Natural killer cell (primary cell): ENCODE data around the gene UBN1. TPM values are rescaled to one million over a fixed set of nuclear protein-coding genes. Genes with fewer than 3 reads are reported as not detected.

Experiments
- ATAC-seq, 3 donors: fragments of 150-1000 bp in 2 of 3; fragments of 200-7000 bp in 1 of 3; cut with Tn5 transposase; 1 replicate in 1 of 3; 2 replicates in 2 of 3; pipeline ENCODE4 v1.10.0; 2021; ENCODE audit warnings: mild to moderate bottlenecking in 2 of 3, moderate library complexity in 2 of 3
- DNase-seq, 2 donors: peaks; one replicate each; pipeline versions ENCODE4 v3.0.0 to v3.0.0-alpha.2; 2013 to 2021; ENCODE audit warnings: mixed read lengths in 1 of 2
- H3K27ac ChIP-seq: one replicate; pipeline ENCODE4 v1.5.1; 2013; ENCODE audit warnings: mild to moderate bottlenecking, low read length
- H3K27me3 ChIP-seq: one replicate; pipeline ENCODE4 v1.6.1; 2013; ENCODE audit warnings: low read length; ENCODE audit not compliant: control insufficient read depth, insufficient read depth
- H3K36me3 ChIP-seq: one replicate; pipeline ENCODE4 v1.6.1; 2013; ENCODE audit warnings: low read length; ENCODE audit not compliant: control insufficient read depth, insufficient read depth
- H3K4me1 ChIP-seq: one replicate; pipeline ENCODE4 v1.6.1; 2013; ENCODE audit warnings: low read length; ENCODE audit not compliant: control insufficient read depth, insufficient read depth
- H3K4me3 ChIP-seq: one replicate; pipeline ENCODE4 v1.5.1; 2013; ENCODE audit warnings: low read length
- H3K9me3 ChIP-seq: one replicate; pipeline ENCODE4 v1.6.1; 2013; ENCODE audit warnings: low read length; ENCODE audit not compliant: control insufficient read depth, insufficient read depth
- H3K27ac Mint-ChIP-seq, 2 donors: one replicate each; pipeline ENCODE4 v1.8.0; 2022; ENCODE audit warnings: mild to moderate bottlenecking in 2 of 2, mixed read lengths in 2 of 2, moderate library complexity in 1 of 2
- H3K27me3 Mint-ChIP-seq, 2 donors: one replicate each; pipeline ENCODE4 v1.8.0; 2022; ENCODE audit warnings: low read depth in 2 of 2, mixed read lengths in 2 of 2
- H3K36me3 Mint-ChIP-seq: one replicate; pipeline ENCODE4 v1.8.0; 2022; ENCODE audit warnings: mixed read lengths
- H3K4me1 Mint-ChIP-seq, 2 donors: one replicate each; pipeline ENCODE4 v1.8.0; 2022; ENCODE audit warnings: mixed read lengths in 2 of 2
- H3K4me3 Mint-ChIP-seq: one replicate; pipeline ENCODE4 v1.8.0; 2022; ENCODE audit warnings: mild to moderate bottlenecking, moderate library complexity, mixed read lengths
- H3K9me3 Mint-ChIP-seq, 2 donors: one replicate each; pipeline ENCODE4 v1.8.0; 2022; ENCODE audit warnings: mixed read lengths in 2 of 2
- CTCF ChIP-seq: fragments of 200-600 bp; IDR thresholded peaks from one replicate; pipeline ENCODE4 v1.8.0; 2022; ENCODE audit warnings: antibody characterized with exemption
- WGBS: methylation state at CpG from one replicate; pipeline ENCODE4 v1.1.7; 2013; ENCODE audit warnings: missing lambda C conversion rate; ENCODE audit not compliant: insufficient coverage; 5-methylcytosine and 5-hydroxymethylcytosine counted together
- intact Hi-C: fragments of 100-400 bp; cut with micrococcal nuclease; formaldehyde crosslinking; loops from one replicate; pipeline ENCODE4 v1.14.2; 2022
- total RNA-seq, 4 donors: library from RNA; stranded (reverse); fragments of 120-200 nt in 1 of 4; gene quantifications; one replicate each; pipeline versions ENCODE4 v1.2.3 to v1.2.4, GENCODE V29; 2013 to 2022

Gene UBN1
- total RNA-seq, 3 donors from 2014 or later (not counting 1 experiment from before 2014, with no cell fraction given): 70.5 to 81.6 (median 79.9) TPM

GRCh38 chr16:4911970-4912386, 64.7 kb downstream of the UBN1 start:
- no peak for TF ChIP-seq CTCF
- H3K4me1 ChIP-seq: no peaks in the 10 kb centered on the region
- no peak overlapping the region for H3K27ac Mint-ChIP-seq
- H3K27me3 Mint-ChIP-seq: no peaks in the 10 kb centered on the region
- no peak overlapping the region for H3K4me3 Mint-ChIP-seq
- no peaks in the 10 kb centered on the region for H3K9me3 ChIP-seq
- H3K36me3 Mint-ChIP-seq: no peaks in the 10 kb centered on the region
- H3K27me3 ChIP-seq: no peaks in the 10 kb centered on the region
- no peaks in the 10 kb centered on the region for H3K36me3 ChIP-seq
- ATAC-seq (no peak), DNase-seq (no peak)
- 75% methylated on average over 6 of the region's 6 CpGs for WGBS
- intact Hi-C loops: no loop called here
- H3K4me1 Mint-ChIP-seq: no peaks in the 10 kb centered on the region
- H3K9me3 Mint-ChIP-seq: no peaks in the 10 kb centered on the region
- no peak overlapping the region for H3K27ac ChIP-seq
- H3K4me3 ChIP-seq: no peak overlapping the region

GRCh38 chr16:4913130-4913773, 66.0 kb downstream of the UBN1 start:
- no peak overlapping the region for H3K27ac ChIP-seq
- WGBS: 81% methylated on average over 6 of the region's 7 CpGs
- no peaks in the 10 kb centered on the region for H3K4me1 Mint-ChIP-seq
- H3K4me3 ChIP-seq: no peak overlapping the region
- no peak overlapping the region for H3K4me3 Mint-ChIP-seq
- no peaks in the 10 kb centered on the region for H3K36me3 ChIP-seq
- H3K27me3 Mint-ChIP-seq: no peaks in the 10 kb centered on the region
- H3K36me3 Mint-ChIP-seq: no peaks in the 10 kb centered on the region
- no peak overlapping the region for H3K27ac Mint-ChIP-seq
- TF ChIP-seq CTCF: no peak
- no peaks in the 10 kb centered on the region for H3K4me1 ChIP-seq
- H3K9me3 Mint-ChIP-seq: no peaks in the 10 kb centered on the region
- intact Hi-C loops: no loop called here
- no peak for DNase-seq
- H3K9me3 ChIP-seq: no peaks in the 10 kb centered on the region
- no peaks in the 10 kb centered on the region for H3K27me3 ChIP-seq
- ATAC-seq: no peak

GRCh38 chr16:4913774-4914525, 66.7 kb downstream of the UBN1 start:
- H3K4me1 ChIP-seq: no peaks in the 10 kb centered on the region
- Mint-ChIP-seq H3K27ac (no peak overlapping the region), H3K27me3 (no peaks in the 10 kb centered on the region), H3K4me3 (no peak overlapping the region), H3K36me3 (no peaks in the 10 kb centered on the region), H3K4me1 (no peaks in the 10 kb centered on the region), H3K9me3 (no peaks in the 10 kb centered on the region)
- H3K27me3 ChIP-seq: no peaks in the 10 kb centered on the region
- 89% methylated on average over 15 of the region's 15 CpGs for WGBS
- H3K9me3 ChIP-seq: no peaks in the 10 kb centered on the region
- DNase-seq (no peak), ATAC-seq (no peak)
- no peak overlapping the region for H3K4me3 ChIP-seq
- H3K36me3 ChIP-seq: no peaks in the 10 kb centered on the region
- intact Hi-C loops: no loop called here
- H3K27ac ChIP-seq: no peak overlapping the region
- TF ChIP-seq CTCF: no peak
